AG08395 (cell line): ENCODE data around the gene GK.
"Not testable (repeated sequence)": the region's sequence is repeated elsewhere in the genome, so short reads cannot be mapped to it uniquely, and the experiment has no call there.

Experiments used
- DNase-seq: peaks from one replicate; pipeline ENCODE4 v3.0.0; 2012; ENCODE audit warnings: mixed read lengths, low spot score

The GK gene

GRCh38 chrX:30653415-30654131 lies at the start of gene GK:
Gene GK (plus strand): TSS chrX:30653423. CDS start chrX:30653538, 115 bp downstream.
- no peak for DNase-seq

GRCh38 chrX:30607155-30607554 lies 46.1 kb upstream of the GK start:
- DNase-seq, result no peak

- no peak for DNase-seq
These were observed 43.2 kb upstream of the GK start for GRCh38 chrX:30610026-30610425.

GRCh38 chrX:30612250-30612655 lies 41.0 kb upstream of the GK start:
- DNase-seq, result no peak

GRCh38 chrX:30613721-30614120 lies 39.5 kb upstream of the GK start:
- no peak for DNase-seq

DNA sequence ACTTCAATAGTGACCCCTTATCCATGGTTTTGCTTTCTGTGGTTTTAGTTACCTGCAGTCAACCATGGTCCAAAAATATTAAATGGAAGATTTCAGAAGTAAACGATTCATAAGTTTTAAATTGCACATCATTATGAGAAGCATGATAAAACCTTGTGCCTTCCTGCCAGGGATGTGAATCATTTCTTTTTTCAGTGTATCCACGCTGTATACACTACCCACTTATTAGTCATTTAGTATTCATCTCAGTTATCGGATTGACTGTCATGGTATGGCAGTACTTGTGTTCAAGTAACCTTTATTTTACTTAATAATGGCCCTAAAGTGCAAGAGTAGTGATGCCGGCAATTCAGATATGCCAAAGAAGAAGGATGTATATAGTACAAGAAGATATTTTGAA lies 38.0 kb upstream of the GK start:
- DNase-seq, result no peak

DNA sequence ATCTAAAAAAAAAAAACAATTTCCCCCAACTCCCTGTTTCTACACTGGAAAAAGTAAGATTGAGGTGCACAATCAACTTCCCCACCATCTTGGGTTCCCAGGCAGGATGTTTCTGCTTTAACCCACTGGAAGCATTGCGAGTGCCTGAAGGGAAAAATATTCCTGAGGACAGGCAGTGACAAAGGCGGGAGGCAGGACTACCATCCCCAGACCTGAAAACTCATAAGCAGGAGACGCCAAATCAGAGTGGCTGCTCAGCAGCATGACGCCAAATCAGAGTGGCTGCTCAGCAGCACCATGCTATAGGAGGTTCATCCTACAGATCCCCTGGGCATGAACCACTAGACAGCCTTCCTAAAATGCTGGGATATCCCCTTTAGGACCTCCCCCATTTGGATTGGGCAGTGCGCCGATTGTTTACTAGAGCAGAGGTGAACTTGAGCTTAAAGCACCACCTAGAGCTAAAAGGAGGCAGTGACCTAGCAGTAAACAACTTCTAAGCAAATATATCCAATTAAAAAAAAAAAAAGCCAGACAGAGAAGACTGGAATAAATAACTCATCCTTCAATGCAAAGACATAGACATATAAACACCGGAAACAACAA lies 35.0 kb upstream of the GK start:
- no peak for DNase-seq

DNA sequence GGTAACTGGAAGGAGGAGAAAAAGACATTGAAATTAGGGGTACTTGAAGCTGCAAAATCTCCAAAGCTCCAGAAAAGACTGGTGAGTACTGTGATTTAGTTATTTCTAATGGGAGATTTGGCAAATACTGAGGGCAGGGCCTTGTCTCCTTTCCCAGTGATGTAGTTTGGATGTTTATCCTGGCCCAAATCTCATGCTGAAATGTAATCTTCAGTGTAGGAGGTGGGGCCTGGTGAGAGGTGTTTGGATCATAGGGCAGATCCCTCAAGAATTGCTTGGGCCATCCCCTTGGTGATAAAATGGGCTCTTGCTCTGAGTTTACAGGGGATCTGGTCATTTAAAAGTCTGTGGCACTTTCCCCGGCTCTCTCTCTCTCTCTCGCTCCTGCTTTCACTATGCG lies 33.1 kb upstream of the GK start:
- no peak for DNase-seq

DNA sequence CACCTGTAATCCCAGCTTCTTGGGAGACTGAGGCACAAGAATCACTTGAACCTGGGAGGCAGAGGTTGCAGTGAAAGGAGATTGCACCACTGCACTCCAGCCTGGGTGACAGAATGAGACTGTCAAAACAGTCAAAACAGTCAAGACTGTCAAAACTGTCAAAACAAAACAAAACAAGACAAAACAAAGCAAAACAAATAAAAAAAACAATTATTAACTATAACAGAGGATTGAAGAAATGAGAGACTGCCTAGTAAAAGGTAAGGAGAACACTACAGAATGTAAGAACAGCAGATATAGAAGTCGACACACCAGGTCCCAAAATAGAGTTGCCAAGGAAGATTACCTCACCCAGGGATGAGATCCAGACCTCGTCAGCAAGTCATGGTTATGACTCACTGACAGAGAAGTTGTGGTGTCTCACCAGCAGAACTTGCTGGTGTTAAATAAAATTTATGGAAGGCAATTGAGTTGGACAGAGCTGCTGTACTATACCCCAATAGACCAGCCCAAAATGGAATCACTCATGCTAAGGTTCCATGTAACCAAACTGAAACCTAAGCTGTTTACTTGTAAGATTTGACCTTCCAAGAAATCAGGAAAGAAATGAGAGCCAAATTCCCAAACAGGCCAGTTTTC lies 32.1 kb upstream of the GK start:
- peak; percentile 89 for DNase-seq

DNA sequence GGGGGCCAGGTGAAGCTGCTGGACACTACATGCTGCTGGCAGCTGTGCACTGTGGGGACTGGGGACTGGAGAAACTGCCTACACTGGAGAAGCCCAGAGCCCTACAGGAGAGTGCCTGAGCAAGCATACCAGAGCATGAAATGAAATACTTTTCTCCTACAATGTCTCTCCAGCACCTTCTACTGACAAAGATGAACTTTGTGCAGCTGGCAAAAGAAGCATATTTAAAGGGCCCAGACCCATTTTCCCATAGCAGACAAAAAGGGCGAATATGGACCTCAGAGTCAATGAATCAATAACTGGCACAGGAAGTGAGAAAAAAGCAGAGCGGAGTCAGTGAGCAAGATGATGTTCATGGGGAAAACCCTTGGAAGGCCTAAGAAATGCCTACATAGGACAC lies 30.9 kb upstream of the GK start:
- DNase-seq, result no peak

- no peak for DNase-seq
These were observed 26.8 kb upstream of the GK start for GRCh38 chrX:30626402-30626801.

DNA sequence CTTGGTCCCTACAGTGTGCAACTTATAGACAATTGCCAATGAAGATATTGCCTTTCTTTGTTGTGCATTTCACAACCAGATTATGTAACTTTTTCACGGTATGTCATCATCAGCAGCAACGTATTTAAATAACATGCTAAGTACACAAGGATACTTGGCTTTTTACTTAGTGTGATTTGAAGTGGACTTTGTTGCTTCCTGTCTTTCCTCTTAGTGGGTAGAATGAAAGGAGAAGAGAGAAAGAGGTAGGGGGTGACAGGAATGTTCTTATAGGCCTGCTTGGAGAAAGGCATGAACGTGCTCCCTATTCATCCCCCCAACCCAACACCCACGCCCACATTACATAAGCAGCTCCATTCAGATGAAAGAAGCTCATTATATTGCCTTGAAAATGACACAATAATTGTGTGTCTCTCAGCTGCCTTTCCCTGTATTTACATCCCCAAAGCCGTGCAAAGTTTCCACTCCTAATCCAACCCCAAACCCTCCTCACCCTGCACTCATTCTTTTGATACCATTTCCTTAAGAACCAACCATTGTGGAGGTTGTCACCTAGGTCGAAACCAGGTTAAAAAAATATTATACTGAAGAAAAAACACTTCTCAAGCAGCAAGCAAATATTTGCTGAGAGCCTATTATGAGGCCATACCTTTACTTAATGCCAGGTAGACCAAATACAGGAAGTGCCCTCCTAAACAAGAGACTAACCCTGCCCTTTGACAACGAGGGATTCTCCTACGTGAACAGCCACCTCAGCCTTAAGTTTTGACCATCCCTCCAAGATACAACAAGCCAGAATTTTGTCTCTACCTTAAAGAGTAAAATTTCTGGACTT lies 25.2 kb upstream of the GK start:
- DNase-seq, result no peak

DNA sequence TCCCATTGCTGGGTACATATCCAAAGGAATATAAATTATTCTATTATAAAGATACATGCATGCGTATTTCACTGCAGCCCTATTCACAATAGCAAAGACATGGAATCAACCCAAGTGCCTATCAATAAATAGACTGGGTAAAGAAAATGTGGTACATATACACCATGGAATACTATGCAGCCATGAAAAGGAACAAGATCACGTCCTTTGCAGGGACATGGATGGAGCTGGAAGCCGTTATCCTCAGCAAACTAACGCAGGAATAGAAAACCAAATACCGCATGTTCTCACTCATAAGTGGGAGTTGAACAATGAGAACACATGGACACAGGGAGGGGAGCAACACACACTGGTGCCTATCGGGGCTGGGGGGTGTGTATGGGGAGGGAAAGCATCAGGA lies 19.2 kb upstream of the GK start:
- DNase-seq, result not testable (repeated sequence)

GRCh38 chrX:30635630-30636029 lies 17.6 kb upstream of the GK start:
- no peak for DNase-seq

DNA sequence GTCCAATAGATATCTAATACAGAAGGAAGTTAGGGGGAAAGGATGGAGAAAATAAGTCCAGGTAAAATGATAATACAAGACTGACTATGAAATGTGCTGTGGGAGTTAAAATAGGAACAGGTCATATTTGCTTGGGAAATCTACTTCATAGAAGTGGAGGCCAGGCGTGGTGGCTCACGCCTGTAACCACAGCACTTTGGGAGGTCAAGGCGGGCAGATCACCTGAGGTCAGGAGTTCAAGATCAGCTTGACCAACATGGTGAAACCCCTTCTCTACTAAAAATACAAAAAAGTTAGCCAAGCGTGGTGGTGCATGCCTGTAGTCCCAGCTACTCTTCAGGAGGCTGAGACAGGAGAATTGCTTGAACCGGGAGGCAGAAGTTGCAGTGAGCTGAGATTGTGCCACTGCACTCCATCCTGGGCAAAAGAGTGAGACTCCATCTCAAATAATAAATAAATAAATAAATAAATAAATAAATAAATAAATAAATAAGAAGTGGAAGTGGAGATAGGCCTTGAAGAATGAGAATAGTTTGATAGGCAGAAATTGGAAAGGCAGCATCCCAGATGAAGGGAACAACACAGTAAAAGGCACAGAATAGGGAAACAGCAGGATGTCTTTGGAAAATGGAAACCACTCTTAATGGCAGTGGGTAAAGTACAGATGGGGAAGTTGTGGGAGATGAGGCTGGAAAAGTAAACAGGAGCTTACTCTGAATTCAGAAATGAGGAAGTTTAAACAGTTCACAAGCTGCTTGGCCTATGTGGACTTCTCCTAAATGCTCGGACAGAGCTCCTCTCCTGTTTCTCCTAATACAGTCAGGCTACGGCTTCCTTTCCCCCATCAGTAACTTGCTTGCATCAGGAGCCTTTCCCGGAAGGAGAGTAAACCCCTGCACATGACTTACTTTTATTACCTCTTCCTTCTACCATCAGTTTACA lies 15.1 kb upstream of the GK start:
- no peak for DNase-seq

DNA sequence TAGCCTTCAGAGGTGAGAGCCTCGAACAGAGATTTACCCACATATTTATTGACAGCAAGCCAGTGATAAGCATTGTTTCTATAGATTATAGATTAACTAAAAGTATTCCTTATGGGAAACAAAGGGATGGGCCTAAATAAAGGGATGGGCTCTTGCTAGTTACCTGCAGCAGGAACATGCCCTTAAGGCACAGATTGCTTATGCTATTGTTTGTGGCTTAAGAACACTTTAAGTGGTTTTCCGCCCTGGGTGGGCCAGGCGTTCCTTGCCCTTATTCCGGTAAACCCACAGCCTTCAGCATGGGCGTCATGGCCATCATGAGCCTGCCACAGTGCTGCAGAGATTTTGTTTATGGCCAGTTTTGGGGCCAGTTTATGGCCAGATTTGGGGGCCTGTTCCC lies 13.5 kb upstream of the GK start:
- not testable (repeated sequence) for DNase-seq

DNA sequence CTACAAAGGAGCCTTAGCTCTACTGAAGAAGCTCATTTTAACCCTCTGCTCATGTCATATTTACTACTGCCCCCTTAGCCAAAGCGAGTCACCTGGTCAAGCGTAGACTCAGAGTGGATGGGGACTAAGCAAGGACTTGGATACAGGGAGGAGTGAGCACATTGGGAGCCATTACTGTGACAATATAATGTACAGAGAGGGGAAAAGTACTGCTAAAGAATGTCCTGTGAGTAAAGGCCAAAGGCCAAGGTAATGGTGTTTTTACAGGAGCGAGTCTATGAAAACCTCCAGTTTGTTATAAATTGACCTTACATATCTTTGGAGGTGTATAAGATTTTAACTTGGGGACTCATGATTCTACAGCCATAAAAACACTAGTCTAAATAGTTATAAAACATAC lies 10.6 kb upstream of the GK start:
- DNase-seq, result no peak

GRCh38 chrX:30643313-30643821 lies 9.9 kb upstream of the GK start:
- peak; percentile 31 for DNase-seq

- no peak for DNase-seq
These were observed 3.4 kb upstream of the GK start for GRCh38 chrX:30649859-30650258.

DNA sequence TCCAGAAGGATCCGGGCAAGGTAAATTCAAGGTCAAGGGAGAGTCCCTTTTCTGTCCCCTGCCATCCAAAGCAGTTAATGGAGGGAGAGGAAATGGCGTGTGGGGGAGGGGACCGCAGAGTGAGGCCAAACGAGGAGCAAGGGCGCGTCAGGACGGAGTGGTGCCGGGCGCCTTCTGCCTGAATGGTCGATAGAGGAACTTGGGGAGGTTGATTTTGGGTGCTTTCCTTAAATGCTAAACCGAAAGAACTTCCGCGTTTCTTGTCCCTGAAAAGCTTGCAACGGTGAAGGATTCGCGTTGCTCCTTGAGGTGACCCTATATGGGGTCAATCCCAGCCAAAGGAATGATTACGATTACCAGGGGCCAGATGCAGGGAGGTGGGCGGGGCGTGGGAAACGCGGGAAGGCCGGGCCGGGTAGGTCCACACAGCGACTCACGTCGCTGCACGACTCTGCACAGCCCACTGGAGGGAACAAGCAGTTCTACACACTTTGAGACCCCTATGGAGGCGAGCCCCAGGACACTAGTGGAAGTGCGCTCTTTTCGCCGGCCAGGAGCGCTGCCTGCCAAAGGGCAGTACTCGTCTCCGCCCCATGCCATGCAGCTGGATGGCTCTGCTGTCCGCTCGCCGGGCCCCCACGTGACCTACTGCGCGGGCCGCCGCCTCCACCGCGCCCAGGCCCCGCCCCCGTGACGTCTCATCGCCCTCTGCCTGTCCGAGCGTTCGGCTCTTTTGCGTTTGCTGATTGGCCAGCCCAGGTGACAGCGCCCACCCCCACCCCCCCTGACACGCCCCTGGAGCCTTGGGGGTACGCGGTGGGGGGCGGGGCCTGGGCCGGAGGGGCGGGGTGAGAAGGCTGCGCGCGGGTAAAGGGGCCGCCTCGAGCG lies 452 bp upstream of the GK start:
- DNase-seq, result peak; percentile 92
